Sigmoid colon (tissue), 7 donors: ENCODE results near the gene DGKH. TPM values are rescaled to one million over a fixed set of nuclear protein-coding genes. Genes with fewer than 3 reads are reported as not detected.
"Not testable (repeated sequence)": the region's sequence is repeated elsewhere in the genome, so short reads cannot be mapped to it uniquely, and the experiment has no call there.

Source experiments
- DNase-seq: peaks from one replicate; pipeline ENCODE4 v3.0.0-alpha.2; 2019
- H3K27ac ChIP-seq, 4 donors: fragments of 200-600 bp; sonication (generic); one replicate each; pipeline ENCODE4 v1.5.1; 2016 to 2019; ENCODE audit warnings: mild to moderate bottlenecking in 1 of 4
- H3K27me3 ChIP-seq, 3 donors: fragments of 200-600 bp; sonication (generic); one replicate each; pipeline ENCODE4 v1.5.1; 2019; ENCODE audit warnings: mild to moderate bottlenecking in 1 of 3
- H3K36me3 ChIP-seq, 4 donors: fragments of 200-600 bp; sonication (generic); one replicate each; pipeline ENCODE4 v1.5.1; 2016 to 2019
- H3K4me1 ChIP-seq, 4 donors: fragments of 200-600 bp; sonication (generic); one replicate each; pipeline ENCODE4 v1.5.1; 2017 to 2019
- H3K4me3 ChIP-seq, 4 donors: fragments of 200-600 bp; sonication (generic); one replicate each; pipeline ENCODE4 v1.5.1; 2017 to 2019; ENCODE audit warnings: mild to moderate bottlenecking in 2 of 4, moderate library complexity in 1 of 4
- H3K9me3 ChIP-seq, 4 donors: fragments of 200-600 bp in 3 of 4; sonication (generic) in 3 of 4; one replicate each; pipeline versions ENCODE4 v1.5.1 to v1.6.1; 2013 to 2019
- EP300 ChIP-seq, 4 donors: sonication (generic); formaldehyde crosslinking; IDR thresholded peaks; one replicate each; pipeline ENCODE4 v1.6.1; 2017; ENCODE audit warnings: antibody characterized with exemption in 4 of 4
- POLR2A ChIP-seq, 2 donors: fragments of 450-650 bp; IDR thresholded peaks; one replicate each; pipeline ENCODE4 v1.6.1; 2016; ENCODE audit warnings: antibody characterized with exemption in 2 of 2, mild to moderate bottlenecking in 2 of 2, moderate library complexity in 2 of 2
- POLR2AphosphoS5 ChIP-seq, 4 donors: sonication (generic); formaldehyde crosslinking; IDR thresholded peaks; one replicate each; pipeline ENCODE4 v1.6.1; 2017; ENCODE audit warnings: antibody characterized with exemption in 4 of 4
- WGBS, 2 donors: extraction: QIAGEN DNeasy Blood & Tissue Kit; methylation state at CpG; one replicate each; pipeline ENCODE4 v1.1.7; 2013; 5-methylcytosine and 5-hydroxymethylcytosine counted together
- intact Hi-C: fragments of 100-400 bp; cut with DNase I; formaldehyde crosslinking; loops from one replicate; pipeline ENCODE4 v1.15.1; 2023
- polyA plus RNA-seq, 3 donors: library from polyadenylated mRNA; stranded (reverse); fragments of 200-250 nt; gene quantifications; one replicate each; pipeline ENCODE4 v1.2.3, GENCODE V29; 2013
- total RNA-seq, 4 donors: library from RNA; depleted of rRNA; stranded (reverse); fragments of >200 nt; gene quantifications; one replicate each; pipeline ENCODE4 v1.1.0, GENCODE V29; 2016
- TF ChIP-seq, protein P1 (sequence below), 4 experiments: fragments of 450-650 bp in 3 of 4; fragments of 200-600 bp in 1 of 4; IDR thresholded peaks; one replicate each; pipeline ENCODE4 v1.5.1; 2016 to 2019; ENCODE audit warnings: antibody characterized with exemption in 4 of 4, mild to moderate bottlenecking in 3 of 4, moderate library complexity in 2 of 4
- donor health status: healthy with polysubstance abuse.
- donor health status: Bipolar disorder and iron deficiency.
- donor health status: healthy.

The DGKH gene
- total and polyA plus RNA-seq, 7 donors = 1.2 to 23.3 (median 13.9) TPM

DNA sequence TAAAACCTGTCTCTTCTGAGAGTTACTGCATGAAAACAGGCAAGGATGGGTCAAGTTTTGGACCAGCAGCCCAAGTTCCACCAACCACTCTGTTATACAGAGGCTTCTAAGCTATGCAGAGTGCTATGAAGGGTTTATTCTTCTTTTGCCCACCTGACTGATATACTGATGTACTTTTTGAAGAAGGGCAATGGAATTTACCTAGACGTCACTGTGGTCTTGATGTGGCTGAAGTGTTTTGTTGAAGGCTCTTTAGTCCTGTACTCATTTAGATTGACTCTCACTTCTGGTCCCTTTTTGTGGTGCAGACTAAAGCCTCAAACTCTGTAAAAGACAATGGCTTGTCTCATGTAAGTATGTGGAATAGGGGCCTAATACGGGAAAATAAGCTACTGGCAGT, 92.0 kb downstream of the DGKH start:
- Histone ChIP-seq H3K27me3 (no peaks in the 10 kb centered on the region), H3K9me3 (no peaks in the 10 kb centered on the region), H3K27ac (no peak overlapping the region), H3K4me1 (no peaks in the 10 kb centered on the region), H3K36me3 (no peaks in the 10 kb centered on the region), H3K4me3 (no peak overlapping the region)
- intact Hi-C loops = no loop called here
- TF ChIP-seq POLR2A (IDR thresholded peaks at IDR 0.05) (no peak), POLR2AphosphoS5 (IDR thresholded peaks at IDR 0.05) (no peak), EP300 (IDR thresholded peaks at IDR 0.05) (no peak)
- TF ChIP-seq, protein P1, sequence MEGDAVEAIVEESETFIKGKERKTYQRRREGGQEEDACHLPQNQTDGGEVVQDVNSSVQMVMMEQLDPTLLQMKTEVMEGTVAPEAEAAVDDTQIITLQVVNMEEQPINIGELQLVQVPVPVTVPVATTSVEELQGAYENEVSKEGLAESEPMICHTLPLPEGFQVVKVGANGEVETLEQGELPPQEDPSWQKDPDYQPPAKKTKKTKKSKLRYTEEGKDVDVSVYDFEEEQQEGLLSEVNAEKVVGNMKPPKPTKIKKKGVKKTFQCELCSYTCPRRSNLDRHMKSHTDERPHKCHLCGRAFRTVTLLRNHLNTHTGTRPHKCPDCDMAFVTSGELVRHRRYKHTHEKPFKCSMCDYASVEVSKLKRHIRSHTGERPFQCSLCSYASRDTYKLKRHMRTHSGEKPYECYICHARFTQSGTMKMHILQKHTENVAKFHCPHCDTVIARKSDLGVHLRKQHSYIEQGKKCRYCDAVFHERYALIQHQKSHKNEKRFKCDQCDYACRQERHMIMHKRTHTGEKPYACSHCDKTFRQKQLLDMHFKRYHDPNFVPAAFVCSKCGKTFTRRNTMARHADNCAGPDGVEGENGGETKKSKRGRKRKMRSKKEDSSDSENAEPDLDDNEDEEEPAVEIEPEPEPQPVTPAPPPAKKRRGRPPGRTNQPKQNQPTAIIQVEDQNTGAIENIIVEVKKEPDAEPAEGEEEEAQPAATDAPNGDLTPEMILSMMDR (IDR thresholded peaks at IDR 0.05) = no peak
- DNase-seq = no peak
- 67 to 82% methylated on average over 2 of the region's 2 CpGs for WGBS, 2 donors

DNA sequence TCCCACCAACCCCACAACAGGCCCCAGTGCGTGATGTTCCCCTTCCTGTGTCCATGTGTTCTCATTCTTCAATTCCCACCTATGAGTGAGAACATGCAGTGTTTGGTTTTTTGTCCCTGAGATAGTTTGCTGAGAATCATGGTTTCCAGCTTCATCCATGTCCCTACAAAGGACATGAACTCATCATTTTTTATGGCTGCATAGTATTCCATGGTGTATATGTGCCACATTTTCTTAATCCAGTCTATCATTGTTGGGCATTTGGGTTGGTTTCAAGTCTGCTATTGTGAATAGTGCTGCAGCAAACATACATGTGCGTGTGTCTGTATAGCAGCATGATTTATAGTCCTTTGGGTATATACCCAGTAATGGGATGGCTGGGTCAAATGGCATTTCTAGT, 92.6 kb downstream of the DGKH start:
- H3K27ac ChIP-seq, H3K36me3 ChIP-seq, DNase-seq, intact Hi-C loops, H3K4me3 ChIP-seq, H3K27me3 ChIP-seq, H3K4me1 ChIP-seq, H3K9me3 ChIP-seq: not testable (repeated sequence)
- 93 to 94% methylated on average over 2 of the region's 2 CpGs for WGBS, 2 donors

DNA sequence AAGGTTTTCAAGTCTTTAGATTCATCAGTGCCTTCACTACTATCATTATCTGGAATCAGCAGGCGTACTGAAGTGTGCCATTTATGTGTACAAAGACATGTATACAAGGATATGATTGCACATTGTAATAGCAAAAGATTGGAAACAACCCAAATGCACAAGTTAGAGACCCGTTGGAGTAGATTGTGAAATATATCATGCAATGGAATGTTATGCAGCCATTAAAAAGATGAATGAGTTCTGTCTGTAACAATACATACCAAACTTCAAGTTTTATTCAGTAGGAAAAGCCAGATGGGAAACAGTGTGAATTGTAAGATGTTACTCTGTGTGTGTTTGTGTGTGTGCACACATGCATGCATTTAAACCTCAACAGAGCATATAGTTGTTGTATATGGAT, 97.9 kb downstream of the DGKH start:
- H3K4me3 ChIP-seq = no peak overlapping the region
- WGBS, 2 donors = 80 to 93% methylated on average over 2 of the region's 2 CpGs
- TF ChIP-seq EP300 (IDR thresholded peaks at IDR 0.05) = no peak
- TF ChIP-seq POLR2A (IDR thresholded peaks at IDR 0.05) = no peak
- TF ChIP-seq, protein P1 (IDR thresholded peaks at IDR 0.05) = no peak
- TF ChIP-seq POLR2AphosphoS5 (IDR thresholded peaks at IDR 0.05) = no peak
- H3K27me3 ChIP-seq = no peaks in the 10 kb centered on the region
- no peak for DNase-seq
- no peak overlapping the region for H3K27ac ChIP-seq
- H3K4me1 ChIP-seq = no peaks in the 10 kb centered on the region
- intact Hi-C loops = no loop called here
- no peaks in the 10 kb centered on the region for H3K9me3 ChIP-seq
- H3K36me3 ChIP-seq = no peaks in the 10 kb centered on the region

DNA sequence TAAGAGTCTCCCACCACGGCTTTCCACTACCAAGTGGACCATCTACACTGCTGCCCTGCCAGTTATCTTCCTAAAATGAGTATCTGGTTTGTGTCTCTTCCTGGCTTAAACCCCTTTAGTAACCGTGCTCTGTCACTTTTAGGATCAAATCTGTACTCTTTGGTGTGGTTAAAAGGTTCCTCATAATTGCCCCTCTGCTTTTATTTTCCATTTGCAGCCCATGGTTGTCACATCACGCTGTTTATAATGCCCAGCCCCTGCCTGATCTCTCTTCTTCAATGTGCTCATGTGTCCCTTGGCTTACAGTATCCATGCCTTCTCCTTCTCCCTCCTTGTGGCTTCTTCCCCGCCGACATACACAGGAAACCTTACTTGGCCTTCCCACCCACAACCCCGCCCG, 100.1 kb downstream of the DGKH start:
- TF ChIP-seq POLR2AphosphoS5 (IDR thresholded peaks at IDR 0.05) = no peak
- TF ChIP-seq POLR2A (IDR thresholded peaks at IDR 0.05) = no peak
- no peak for TF ChIP-seq EP300 (IDR thresholded peaks at IDR 0.05)
- TF ChIP-seq, protein P1 (IDR thresholded peaks at IDR 0.05) = no peak
- intact Hi-C loops = no loop called here
- no peak for DNase-seq
- H3K27ac ChIP-seq = no peak overlapping the region
- 72 to 88% methylated on average over 7 of the region's 7 CpGs for WGBS, 2 donors
- no peaks in the 10 kb centered on the region for H3K9me3 ChIP-seq
- no peak overlapping the region for H3K4me3 ChIP-seq
- no peaks in the 10 kb centered on the region for H3K4me1 ChIP-seq
- no peaks in the 10 kb centered on the region for H3K27me3 ChIP-seq
- no peaks in the 10 kb centered on the region for H3K36me3 ChIP-seq

DNA sequence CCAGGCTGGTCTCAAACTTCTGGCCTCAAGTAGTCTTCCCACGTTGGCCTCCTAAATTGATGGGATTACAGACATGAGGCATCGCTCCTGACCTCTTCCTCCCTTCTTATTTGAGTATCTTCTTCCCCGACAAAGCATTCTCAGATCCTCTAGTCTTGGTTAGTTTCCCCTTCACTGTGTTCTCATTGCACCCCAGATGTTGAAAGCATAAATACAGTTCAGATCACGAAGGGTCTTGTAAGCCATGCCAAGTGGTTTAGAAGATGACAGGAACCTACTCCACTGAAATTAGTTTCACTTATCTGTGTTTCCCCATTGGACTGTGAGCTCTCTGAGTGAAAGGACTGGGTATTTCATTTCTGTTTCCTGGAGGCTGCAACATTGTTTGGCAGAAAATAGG, 100.7 kb downstream of the DGKH start:
- TF ChIP-seq, protein P1 (IDR thresholded peaks at IDR 0.05) = no peak
- TF ChIP-seq POLR2AphosphoS5 (IDR thresholded peaks at IDR 0.05) (no peak), POLR2A (IDR thresholded peaks at IDR 0.05) (no peak), EP300 (IDR thresholded peaks at IDR 0.05) (no peak)
- intact Hi-C loops = no loop called here
- no peaks in the 10 kb centered on the region for H3K36me3 ChIP-seq
- no peak for DNase-seq
- no peaks in the 10 kb centered on the region for H3K4me1 ChIP-seq
- H3K27me3 ChIP-seq = no peaks in the 10 kb centered on the region
- H3K27ac ChIP-seq = no peak overlapping the region
- H3K4me3 ChIP-seq = no peak overlapping the region
- WGBS, 2 donors = 90 to 93% methylated on average over 4 of the region's 4 CpGs
- H3K9me3 ChIP-seq = no peaks in the 10 kb centered on the region
